ENCODE data around the gene ELF4. TPM values are rescaled to one million over a fixed set of nuclear protein-coding genes. Genes with fewer than 3 reads are reported as not detected.

The ELF4 gene
- total RNA-seq, 2 donors from 2014 or later: 2.8 to 3.8 TPM

- H3K9me3 Mint-ChIP-seq: peaks cover 43% of the 10 kb centered on the region
- no peak overlapping the region for H3K9ac ChIP-seq (ENCODE audit: extremely low read depth, low read length, poor library complexity, severe bottlenecking)
- DNase-seq: no peak
Observed at GRCh38 chrX:130111220-130112154, 1.2 kb upstream of the ELF4 start.

GRCh38 chrX:130109429-130110378 lies 593 bp downstream of the ELF4 start:
- Mint-ChIP-seq H3K4me1 (peaks cover 7% of the 10 kb centered on the region), H3K36me3 (ENCODE audit: low read depth) (no peaks in the 10 kb centered on the region), H3K27me3 (ENCODE audit: insufficient read depth) (peaks cover 71% of the 10 kb centered on the region), H3K9me3 (peaks cover 43% of the 10 kb centered on the region), H3K4me3 (peak overlapping the region; percentile 51), H3K27ac (no peak overlapping the region)
- H3K4me3 ChIP-seq (ENCODE audit: low read length): no peak overlapping the region
- peaks cover 30% of the 10 kb centered on the region for H3K27me3 ChIP-seq (ENCODE audit: control insufficient read depth, insufficient read depth, low read length, poor library complexity, severe bottlenecking)
- no peaks in the 10 kb centered on the region for H3K36me3 ChIP-seq (ENCODE audit: control insufficient read depth, insufficient read depth, low read length)
- no peaks in the 10 kb centered on the region for H3K9me3 ChIP-seq (ENCODE audit: control insufficient read depth, low read length)
- DNase-seq: peak; percentile 62
- no peaks in the 10 kb centered on the region for H3K4me1 ChIP-seq (ENCODE audit: control insufficient read depth, insufficient read depth, low read length)
- H3K9ac ChIP-seq (ENCODE audit: extremely low read depth, low read length, poor library complexity, severe bottlenecking): no peak overlapping the region
- no peak for TF ChIP-seq CTCF (conservative IDR thresholded peaks at IDR 0.05)
- 17 to 40% methylated on average over 6 to 78 of the region's 81 CpGs for WGBS, 2 experiments (ENCODE audit: insufficient coverage in 1 of 2, insufficient read length in 1 of 2)
- H3K27ac ChIP-seq (ENCODE audit: low read depth, low read length): no peak overlapping the region

More at GRCh38 chrX:130111220-130112154, 1.2 kb upstream of the ELF4 start:
- H3K9me3 ChIP-seq (ENCODE audit: control insufficient read depth, low read length): no peaks in the 10 kb centered on the region
- H3K4me1 ChIP-seq (ENCODE audit: control insufficient read depth, insufficient read depth, low read length): no peaks in the 10 kb centered on the region
- 37 to 54% methylated on average over 6 to 42 of the region's 43 CpGs for WGBS, 2 experiments (ENCODE audit: insufficient coverage in 1 of 2, insufficient read length in 1 of 2)
- H3K27ac ChIP-seq (ENCODE audit: low read depth, low read length): no peak overlapping the region
- H3K4me3 ChIP-seq (ENCODE audit: low read length): no peak overlapping the region
- no peaks in the 10 kb centered on the region for H3K36me3 ChIP-seq (ENCODE audit: control insufficient read depth, insufficient read depth, low read length)
- no peak overlapping the region for H3K27ac Mint-ChIP-seq
- H3K4me1 Mint-ChIP-seq: peaks cover 4% of the 10 kb centered on the region
- no peaks in the 10 kb centered on the region for H3K36me3 Mint-ChIP-seq (ENCODE audit: low read depth)
- peaks cover 68% of the 10 kb centered on the region for H3K27me3 Mint-ChIP-seq (ENCODE audit: insufficient read depth)
- H3K27me3 ChIP-seq (ENCODE audit: control insufficient read depth, insufficient read depth, low read length, poor library complexity, severe bottlenecking): peaks cover 30% of the 10 kb centered on the region
- peak overlapping the region; percentile 36 for H3K4me3 Mint-ChIP-seq
- no peak for TF ChIP-seq CTCF (conservative IDR thresholded peaks at IDR 0.05)

- Mint-ChIP-seq H3K4me3 (peak overlapping the region; percentile 51), H3K36me3 (ENCODE audit: low read depth) (no peaks in the 10 kb centered on the region), H3K27me3 (ENCODE audit: insufficient read depth) (peaks cover 67% of the 10 kb centered on the region), H3K9me3 (peaks cover 44% of the 10 kb centered on the region), H3K4me1 (peaks cover 7% of the 10 kb centered on the region), H3K27ac (no peak overlapping the region)
- Histone ChIP-seq H3K27me3 (ENCODE audit: control insufficient read depth, insufficient read depth, low read length, poor library complexity, severe bottlenecking) (peaks cover 30% of the 10 kb centered on the region), H3K4me1 (ENCODE audit: control insufficient read depth, insufficient read depth, low read length) (no peaks in the 10 kb centered on the region), H3K36me3 (ENCODE audit: control insufficient read depth, insufficient read depth, low read length) (no peaks in the 10 kb centered on the region), H3K4me3 (ENCODE audit: low read length) (no peak overlapping the region), H3K9ac (ENCODE audit: extremely low read depth, low read length, poor library complexity, severe bottlenecking) (no peak overlapping the region), H3K9me3 (ENCODE audit: control insufficient read depth, low read length) (no peaks in the 10 kb centered on the region), H3K27ac (ENCODE audit: low read depth, low read length) (no peak overlapping the region)
- TF ChIP-seq CTCF (conservative IDR thresholded peaks at IDR 0.05): peak; percentile 8
- 59% methylated on average over 7 of the region's 9 CpGs; no CpG with 5 or more reads in 1 of the 2 experiments for WGBS, 2 experiments (ENCODE audit: insufficient coverage in 1 of 2, insufficient read length in 1 of 2)
- DNase-seq: peak; percentile 63
Observed at GRCh38 chrX:130108647-130109428, 1.5 kb downstream of the ELF4 start.

All from endodermal cell (in vitro differentiated cells).